Keratinocyte (primary cell): ENCODE measurements around the gene ERC1. TPM values are rescaled to one million over a fixed set of nuclear protein-coding genes. Genes with fewer than 3 reads are reported as not detected.

Source experiments
- DNase-seq: peaks from one replicate; pipeline ENCODE4 v3.0.0-alpha.2; 2011; ENCODE audit warnings: low read depth, missing footprints, low spot score
- FAIRE-seq: peaks from 2 replicates; lab custom pipeline; 2011; peaks lifted over from hg19 to GRCh38; lab: Jason Lieb, UNC
- H2AFZ ChIP-seq: 2 replicates; pipeline ENCODE4 v1.6.0; 2012; ENCODE audit warnings: low read length, control low read depth, inconsistent platforms; ENCODE audit not compliant: control insufficient read depth
- H3K27ac ChIP-seq: 2 replicates; pipeline ENCODE4 v1.5.1; 2011; ENCODE audit warnings: low read length; ENCODE audit not compliant: control insufficient read depth, insufficient read depth
- H3K27me3 ChIP-seq: 3 replicates; pipeline ENCODE4 v1.6.0; 2011; ENCODE audit warnings: low read length; ENCODE audit not compliant: control insufficient read depth, insufficient read depth; ENCODE audit errors: extremely low read depth
- H3K36me3 ChIP-seq, 2 experiments: 2 replicates in 1 of 2; 3 replicates in 1 of 2; pipeline ENCODE4 v1.5.1; 2011; ENCODE audit warnings: low read length in 2 of 2, mild to moderate bottlenecking in 1 of 2; ENCODE audit not compliant: control insufficient read depth in 2 of 2, insufficient read depth in 2 of 2; ENCODE audit errors: extremely low read depth in 1 of 2
- H3K4me1 ChIP-seq: 3 replicates; pipeline ENCODE4 v1.5.1; 2011; ENCODE audit warnings: low read length; ENCODE audit not compliant: control insufficient read depth, insufficient read depth; ENCODE audit errors: extremely low read depth
- H3K4me2 ChIP-seq: 3 replicates; pipeline ENCODE4 v1.6.0; 2011; ENCODE audit warnings: low read depth, low read length; ENCODE audit not compliant: control insufficient read depth, insufficient read depth; ENCODE audit errors: extremely low read depth
- H3K4me3 ChIP-seq, 3 experiments: fragments of 200-600 bp in 1 of 3; sonication (generic) in 1 of 3; 2 replicates in 2 of 3; 3 replicates in 1 of 3; pipeline ENCODE4 v1.5.1; 2011 to 2016; ENCODE audit warnings: low read length in 3 of 3, mild to moderate bottlenecking in 3 of 3, control low read depth in 2 of 3, inconsistent platforms in 1 of 3, low read depth in 1 of 3, mixed read lengths in 1 of 3, mixed run types in 1 of 3, moderate library complexity in 1 of 3; ENCODE audit not compliant: control insufficient read depth in 2 of 3, insufficient read depth in 2 of 3; ENCODE audit errors: extremely low read depth in 1 of 3
- H3K79me2 ChIP-seq: 2 replicates; pipeline ENCODE4 v1.6.0; 2012; ENCODE audit warnings: low read length; ENCODE audit not compliant: control insufficient read depth, insufficient read depth
- H3K9ac ChIP-seq: 3 replicates; pipeline ENCODE4 v1.6.0; 2011; ENCODE audit warnings: low read length; ENCODE audit not compliant: control insufficient read depth, insufficient read depth; ENCODE audit errors: extremely low read depth
- H3K9me1 ChIP-seq: 3 replicates; pipeline ENCODE4 v1.6.0; 2011; ENCODE audit warnings: low read length; ENCODE audit not compliant: control insufficient read depth, insufficient read depth; ENCODE audit errors: extremely low read depth
- H3K9me3 ChIP-seq: 2 replicates; pipeline ENCODE4 v1.5.1; 2012; ENCODE audit warnings: low read depth, low read length; ENCODE audit not compliant: control insufficient read depth
- H4K20me1 ChIP-seq: 3 replicates; pipeline ENCODE4 v1.6.0; 2011; ENCODE audit warnings: low read length; ENCODE audit not compliant: control insufficient read depth, insufficient read depth; ENCODE audit errors: extremely low read depth
- EZH2 ChIP-seq: IDR thresholded peaks from one replicate; pipeline ENCODE4 v1.6.1; 2012; ENCODE audit warnings: inconsistent platforms, mild to moderate bottlenecking, low read length, moderate library complexity
- dilution Hi-C: fragments of 300-500 bp; cut with MboI; formaldehyde crosslinking; loops from one replicate; pipeline ENCODE4 v1.7.0; 2020; ENCODE audit warnings: low sequenced_read_pairs; ENCODE audit not compliant: extremely low pct_ligation_motif_present
- polyA plus RNA-seq, 5 experiments: library from polyadenylated mRNA; depleted of rRNA in 3 of 5; stranded (reverse) in 3 of 5; stranded (forward) in 1 of 5; unstranded in 1 of 5; fragments of >200 nt; gene quantifications; 1 replicate in 1 of 5; 2 replicates in 3 of 5; 3 replicates in 1 of 5; pipeline versions ENCODE4 v1.2.1 to v1.2.3, GENCODE V29; 2011 to 2012; ENCODE audit warnings: missing spikeins in 2 of 5, low read depth in 1 of 5, low replicate concordance in 1 of 5
- TF ChIP-seq, protein P1 (sequence below), 3 experiments: IDR thresholded peaks in 1 of 3; conservative IDR thresholded peaks in 1 of 3; optimal IDR thresholded peaks in 1 of 3; 2 replicates in 2 of 3; 3 replicates in 1 of 3; pipeline versions ENCODE3 to v1.5.1; 2011; ENCODE audit warnings: low read length in 3 of 3, mild to moderate bottlenecking in 3 of 3, moderate library complexity in 2 of 3, control low read depth in 1 of 3, inconsistent platforms in 1 of 3; ENCODE audit not compliant: insufficient read depth in 2 of 3; ENCODE audit errors: extremely low read depth in 1 of 3

Gene ERC1
- polyA plus RNA-seq, 1 donor (not counting 4 experiments of a cell fraction or from before 2014, with no cell fraction given): 16.1 TPM

DNA sequence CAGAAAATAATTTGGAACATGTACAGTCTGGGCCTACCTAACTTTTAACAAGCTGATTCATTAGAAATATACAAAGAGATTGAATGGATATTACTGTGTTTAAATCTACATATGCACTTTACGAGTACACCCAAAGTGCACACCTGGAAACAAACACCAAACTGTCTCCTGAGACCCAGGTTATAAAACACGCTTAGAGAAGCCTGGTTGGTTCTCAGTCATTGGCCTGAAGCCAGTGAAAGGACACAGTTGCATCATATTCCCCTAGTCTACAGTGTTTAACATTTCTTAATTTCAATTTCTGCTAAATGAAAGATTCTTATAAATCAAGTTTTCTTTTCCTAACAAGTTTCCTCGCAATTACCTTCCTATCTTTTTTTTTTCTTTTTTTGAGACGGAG, 393.9 kb downstream of the ERC1 start:
- no peaks in the 10 kb centered on the region for H3K79me2 ChIP-seq
- H3K27ac ChIP-seq: no peak overlapping the region
- no peak overlapping the region for H2AFZ ChIP-seq
- peaks cover 0 to 4% of the 10 kb centered on the region in 2 experiments for H3K36me3 ChIP-seq
- no peaks in the 10 kb centered on the region for H3K27me3 ChIP-seq
- H3K9me3 ChIP-seq: no peaks in the 10 kb centered on the region
- no peak overlapping the region for H3K4me3 ChIP-seq
- H4K20me1 ChIP-seq: no peaks in the 10 kb centered on the region
- H3K4me2 ChIP-seq: no peak overlapping the region
- no peak for DNase-seq
- no peak for FAIRE-seq
- H3K9me1 ChIP-seq: no peaks in the 10 kb centered on the region
- dilution Hi-C loops: no loop called here
- H3K9ac ChIP-seq: no peak overlapping the region
- TF ChIP-seq, protein P1, sequence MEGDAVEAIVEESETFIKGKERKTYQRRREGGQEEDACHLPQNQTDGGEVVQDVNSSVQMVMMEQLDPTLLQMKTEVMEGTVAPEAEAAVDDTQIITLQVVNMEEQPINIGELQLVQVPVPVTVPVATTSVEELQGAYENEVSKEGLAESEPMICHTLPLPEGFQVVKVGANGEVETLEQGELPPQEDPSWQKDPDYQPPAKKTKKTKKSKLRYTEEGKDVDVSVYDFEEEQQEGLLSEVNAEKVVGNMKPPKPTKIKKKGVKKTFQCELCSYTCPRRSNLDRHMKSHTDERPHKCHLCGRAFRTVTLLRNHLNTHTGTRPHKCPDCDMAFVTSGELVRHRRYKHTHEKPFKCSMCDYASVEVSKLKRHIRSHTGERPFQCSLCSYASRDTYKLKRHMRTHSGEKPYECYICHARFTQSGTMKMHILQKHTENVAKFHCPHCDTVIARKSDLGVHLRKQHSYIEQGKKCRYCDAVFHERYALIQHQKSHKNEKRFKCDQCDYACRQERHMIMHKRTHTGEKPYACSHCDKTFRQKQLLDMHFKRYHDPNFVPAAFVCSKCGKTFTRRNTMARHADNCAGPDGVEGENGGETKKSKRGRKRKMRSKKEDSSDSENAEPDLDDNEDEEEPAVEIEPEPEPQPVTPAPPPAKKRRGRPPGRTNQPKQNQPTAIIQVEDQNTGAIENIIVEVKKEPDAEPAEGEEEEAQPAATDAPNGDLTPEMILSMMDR (optimal IDR thresholded peaks at IDR 0.05 in 1 of 3, IDR thresholded peaks at IDR 0.05 in 1 of 3, conservative IDR thresholded peaks at IDR 0.05 in 1 of 3; ENCODE audit: extremely low read depth in 1 of 3, insufficient read depth in 2 of 3, low read length in 3 of 3): no peak
- TF ChIP-seq EZH2: no peak
- no peaks in the 10 kb centered on the region for H3K4me1 ChIP-seq

DNA sequence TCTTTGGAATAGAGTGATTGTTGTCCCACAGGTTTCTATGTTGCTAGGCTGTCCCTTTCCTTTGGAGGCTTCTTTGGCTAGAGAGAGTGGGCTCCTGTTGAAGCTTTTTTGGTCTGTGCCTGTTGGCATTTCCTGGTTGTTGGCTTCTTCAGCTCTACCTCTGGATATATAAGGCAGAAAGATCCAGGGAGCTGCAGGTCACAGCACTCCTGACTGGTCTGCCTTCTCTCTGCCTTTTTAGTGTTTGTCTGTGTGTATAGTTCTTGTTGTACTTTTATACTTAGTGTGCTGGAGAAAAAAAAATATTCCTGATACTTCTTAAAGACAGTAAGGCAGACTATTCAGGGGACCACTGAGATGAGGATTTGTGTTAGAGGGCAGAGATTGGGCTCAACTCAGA, 400.7 kb downstream of the ERC1 start:
- H3K4me2 ChIP-seq: no peak overlapping the region
- H3K4me1 ChIP-seq: no peaks in the 10 kb centered on the region
- H3K27ac ChIP-seq: no peak overlapping the region
- peaks cover 11% of the 10 kb centered on the region for H3K9me3 ChIP-seq
- no peak overlapping the region for H3K4me3 ChIP-seq
- no peak for DNase-seq
- no peaks in the 10 kb centered on the region for H4K20me1 ChIP-seq
- no peaks in the 10 kb centered on the region for H3K9me1 ChIP-seq
- H3K79me2 ChIP-seq: no peaks in the 10 kb centered on the region
- TF ChIP-seq, protein P1 (optimal IDR thresholded peaks at IDR 0.05 in 1 of 3, IDR thresholded peaks at IDR 0.05 in 1 of 3, conservative IDR thresholded peaks at IDR 0.05 in 1 of 3; ENCODE audit: extremely low read depth in 1 of 3, insufficient read depth in 2 of 3, low read length in 3 of 3): no peak
- no peak for TF ChIP-seq EZH2
- peaks cover 4 to 11% of the 10 kb centered on the region in 2 experiments for H3K36me3 ChIP-seq
- no peak overlapping the region for H3K9ac ChIP-seq
- H3K27me3 ChIP-seq: no peaks in the 10 kb centered on the region
- dilution Hi-C loops: no loop called here
- no peak overlapping the region for H2AFZ ChIP-seq
- no peak for FAIRE-seq
